Left ventricle myocardium inferior (tissue), 1 donor: Measurements from ENCODE around the gene OR1D2. TPM values are rescaled to one million over a fixed set of nuclear protein-coding genes. Genes with fewer than 3 reads are reported as not detected.

Experiments
- DNase-seq: peaks from one replicate; pipeline ENCODE4 v3.0.0-alpha.2; 2020
- H3K27ac ChIP-seq: fragments of 200-600 bp; replicated peaks from 2 replicates; pipeline ENCODE4 v1.8.0; 2021
- H3K27me3 ChIP-seq: fragments of 200-600 bp; 2 replicates; pipeline ENCODE4 v1.8.0; 2021; ENCODE audit warnings: low read depth
- H3K36me3 ChIP-seq: fragments of 200-600 bp; 2 replicates; pipeline ENCODE4 v1.8.0; 2021
- H3K4me1 ChIP-seq: fragments of 200-600 bp; 2 replicates; pipeline ENCODE4 v1.8.0; 2021
- H3K4me3 ChIP-seq: fragments of 200-600 bp; 2 replicates; pipeline ENCODE4 v1.8.0; 2021; ENCODE audit warnings: mild to moderate bottlenecking, moderate library complexity
- H3K9me3 ChIP-seq: fragments of 200-600 bp; replicated peaks from 2 replicates; pipeline ENCODE4 v1.8.0; 2021
- CTCF ChIP-seq: fragments of 200-600 bp; IDR thresholded peaks from 2 replicates; pipeline ENCODE4 v1.8.0; 2021; ENCODE audit warnings: antibody characterized with exemption, mild to moderate bottlenecking, borderline replicate concordance
- intact Hi-C: fragments of 100-400 bp; cut with micrococcal nuclease; formaldehyde crosslinking; loops from one replicate; pipeline ENCODE4 v1.11.0; 2022
- total RNA-seq: library from RNA; stranded (reverse); fragmentation: NEBNext Ultra II Directional; extraction: Animal tissue kit (Norgen Biotek cat#: 25700); gene quantifications from one replicate; pipeline ENCODE4 v1.2.1, GENCODE V29; 2021
- donor health status: DM: no; HTN: yes; CAD: no; lungs with severe emphysema.

OR1D2 gene
- total RNA-seq, 1 donor from 2014 or later: not detected

GRCh38 chr17:3039736-3040135 is 64.5 kb downstream of the OR1D2 start:
- no peak for DNase-seq
- Histone ChIP-seq H3K9me3 (peaks cover 13% of the 10 kb centered on the region), H3K4me1 (no peaks in the 10 kb centered on the region), H3K4me3 (no peak overlapping the region), H3K27ac (no peak overlapping the region), H3K36me3 (no peaks in the 10 kb centered on the region), H3K27me3 (peaks cover 21% of the 10 kb centered on the region)
- TF ChIP-seq CTCF: no peak
- intact Hi-C loops: no loop called here

- peaks cover 15% of the 10 kb centered on the region for H3K27me3 ChIP-seq
- H3K4me3 ChIP-seq: no peak overlapping the region
- H3K36me3 ChIP-seq: no peaks in the 10 kb centered on the region
- DNase-seq: no peak
- no peak for TF ChIP-seq CTCF
- H3K27ac ChIP-seq: no peak overlapping the region
- peaks cover 4% of the 10 kb centered on the region for H3K4me1 ChIP-seq
- intact Hi-C loops: no loop called here
- peaks cover 5% of the 10 kb centered on the region for H3K9me3 ChIP-seq
Measured at GRCh38 chr17:3038941-3039340, 65.3 kb downstream of the OR1D2 start.

Other genes starting within 250 kb of the OR1D2 start
- not detected for gene OR1D5, start 40.8 kb downstream of the OR1D2 start, total RNA-seq
- not detected for gene OR1G1, start 23.1 kb upstream of the OR1D2 start, total RNA-seq
- not detected for gene OR1A2, start 93.1 kb upstream of the OR1D2 start, total RNA-seq
- not detected for gene OR1A1, start 103.2 kb upstream of the OR1D2 start, total RNA-seq
- not detected for gene OR3A1, start 193.9 kb upstream of the OR1D2 start, total RNA-seq